ENCODE data around the gene UMODL1.
"Not testable (repeated sequence)": the region's sequence is repeated elsewhere in the genome, so short reads cannot be mapped to it uniquely, and the experiment has no call there.

The UMODL1 gene

GRCh38 chr21:42101246-42101645 is 30.1 kb downstream of the UMODL1 start:
- no peak for DNase-seq

- DNase-seq: no peak
Measured at GRCh38 chr21:42102076-42102475, 31.0 kb downstream of the UMODL1 start.

GRCh38 chr21:42102526-42102925 is 31.4 kb downstream of the UMODL1 start:
- no peak for DNase-seq

GRCh38 chr21:42102991-42103390 is 31.9 kb downstream of the UMODL1 start:
- no peak for DNase-seq

- no peak for DNase-seq
Measured at GRCh38 chr21:42103843-42104242, 32.7 kb downstream of the UMODL1 start.

GRCh38 chr21:42105476-42106315 is 34.6 kb downstream of the UMODL1 start:
- DNase-seq: no peak

- no peak for DNase-seq
Measured at GRCh38 chr21:42106425-42106824, 35.3 kb downstream of the UMODL1 start.

- no peak for DNase-seq
Measured at GRCh38 chr21:42107177-42107880, 36.2 kb downstream of the UMODL1 start.

GRCh38 chr21:42107881-42108553 is 36.9 kb downstream of the UMODL1 start:
- peak; percentile 68 for DNase-seq

GRCh38 chr21:42108554-42109340 is 37.6 kb downstream of the UMODL1 start:
- DNase-seq: no peak

- DNase-seq: no peak
Measured at GRCh38 chr21:42109473-42109872, 38.4 kb downstream of the UMODL1 start.

GRCh38 chr21:42109873-42110525 is 38.9 kb downstream of the UMODL1 start:
- DNase-seq: no peak

GRCh38 chr21:42110691-42111469 is 39.8 kb downstream of the UMODL1 start:
- DNase-seq: no peak

- no peak for DNase-seq
Measured at GRCh38 chr21:42111470-42111743, 40.3 kb downstream of the UMODL1 start.

- no peak for DNase-seq
Measured at GRCh38 chr21:42111811-42112210, 40.7 kb downstream of the UMODL1 start.

GRCh38 chr21:42112238-42112637 is 41.1 kb downstream of the UMODL1 start:
- DNase-seq: no peak

- no peak for DNase-seq
Measured at GRCh38 chr21:42112857-42113256, 41.7 kb downstream of the UMODL1 start.

GRCh38 chr21:42113926-42114409 is 42.9 kb downstream of the UMODL1 start:
- DNase-seq: no peak

- no peak for DNase-seq
Measured at GRCh38 chr21:42114646-42115045, 43.5 kb downstream of the UMODL1 start.

GRCh38 chr21:42115136-42115683 is 44.1 kb downstream of the UMODL1 start:
- DNase-seq: no peak

- DNase-seq: not testable (repeated sequence)
Measured at GRCh38 chr21:42116551-42116950, 45.4 kb downstream of the UMODL1 start.

Measured in NCI-H1436 (cell line).